Testis (tissue), 2 donors: ENCODE results near the gene FHL2.

Experiments
- CTCF ChIP-seq, 3 experiments: fragments of 450-650 bp in 2 of 3; fragments of 200-600 bp in 1 of 3; sonication (generic) in 1 of 3; IDR thresholded peaks; one replicate each; pipeline ENCODE4 v1.5.1; 2016 to 2019; ENCODE audit warnings: antibody characterized with exemption in 3 of 3, mild to moderate bottlenecking in 2 of 3, moderate library complexity in 1 of 3
- POLR2A ChIP-seq: fragments of 450-650 bp; IDR thresholded peaks from one replicate; pipeline ENCODE4 v1.6.1; 2017; ENCODE audit warnings: antibody characterized with exemption, mild to moderate bottlenecking, moderate library complexity

- no peak for TF ChIP-seq CTCF (IDR thresholded peaks at IDR 0.05)
- TF ChIP-seq POLR2A = no peak
Measured at GRCh38 chr2:105442721-105443120, 43.9 kb upstream of the FHL2 start.
